T-helper 17 cell (primary cell): ENCODE results near the gene CFAP99. TPM values are rescaled to one million over a fixed set of nuclear protein-coding genes. Genes with fewer than 3 reads are reported as not detected.
A peak's percentile ranks its signal among the peaks of the same experiment; 100 is the strongest.

ENCODE experiments used
- ATAC-seq: fragments of 150-1000 bp; cut with Tn5 transposase; 2 replicates; pipeline ENCODE4 v1.10.0; 2021; ENCODE audit warnings: mild to moderate bottlenecking, moderate library complexity
- DNase-seq, 3 donors: peaks; one replicate each; pipeline versions ENCODE4 v3.0.0 to v3.0.0-alpha.2; 2020 to 2021
- H3K9me3 ChIP-seq: one replicate; pipeline ENCODE4 v1.7.0; 2013; ENCODE audit warnings: low read length, mild to moderate bottlenecking; ENCODE audit not compliant: control insufficient read depth, poor library complexity, severe bottlenecking
- H3K27ac Mint-ChIP-seq: one replicate; pipeline ENCODE4 v1.8.0; 2022; ENCODE audit warnings: mild to moderate bottlenecking, moderate library complexity, mixed read lengths
- H3K27me3 Mint-ChIP-seq: one replicate; pipeline ENCODE4 v1.8.0; 2022; ENCODE audit warnings: mixed read lengths
- H3K36me3 Mint-ChIP-seq: one replicate; pipeline ENCODE4 v1.8.0; 2022; ENCODE audit warnings: low read depth, mixed read lengths
- H3K4me1 Mint-ChIP-seq: one replicate; pipeline ENCODE4 v1.8.0; 2022; ENCODE audit warnings: mild to moderate bottlenecking, mixed read lengths
- H3K4me3 Mint-ChIP-seq: one replicate; pipeline ENCODE4 v1.8.0; 2022; ENCODE audit warnings: mild to moderate bottlenecking, moderate library complexity, mixed read lengths
- total RNA-seq, 4 donors: library from RNA in 2 of 4; stranded (reverse) in 2 of 4; gene quantifications; one replicate each; pipeline ENCODE4 v1.2.3 and lab custom pipeline; 2022 to 2026

The CFAP99 gene
- total RNA-seq, 2 donors from 2014 or later: 0.32 to 0.63 TPM

- H3K36me3 Mint-ChIP-seq: no peaks in the 10 kb centered on the region
- H3K4me1 Mint-ChIP-seq: peaks cover 44% of the 10 kb centered on the region
- H3K27ac Mint-ChIP-seq: peak within 1 kb of the TSS; percentile 97
- no peaks in the 10 kb centered on the region for H3K9me3 ChIP-seq
- no peak for ATAC-seq
- peak within 1 kb of the TSS; percentile 93 for H3K4me3 Mint-ChIP-seq
- DNase-seq: no peak
- no peaks in the 10 kb centered on the region for H3K27me3 Mint-ChIP-seq
Observed at GRCh38 chr4:2417765-2418649, 748 bp upstream of the CFAP99 start, which contains the start of gene ZFYVE28. TSS of gene ZFYVE28 (minus strand) at chr4:2418645. CDS start at chr4:2418323, 322 bp downstream.

DNA sequence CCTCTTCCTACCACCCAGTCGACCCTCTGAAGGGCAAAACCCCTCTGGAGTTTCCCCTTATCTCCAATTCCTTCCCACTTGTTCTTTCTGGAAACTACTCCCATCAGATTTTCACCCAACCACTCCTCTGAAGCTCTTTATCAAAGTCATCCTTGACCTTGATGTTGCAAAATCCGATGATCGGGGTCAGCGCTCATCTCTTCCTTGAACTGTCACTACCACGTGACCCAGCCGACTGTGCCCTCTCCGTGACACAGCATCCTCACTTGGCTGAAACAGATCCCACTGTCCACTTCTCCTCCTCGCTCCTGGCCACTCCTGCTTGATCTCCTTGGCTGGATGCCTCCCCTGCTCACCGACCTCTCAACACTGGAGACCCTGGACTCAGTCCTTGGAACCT lies 1.1 kb downstream of the CFAP99 start:
- peaks cover 30% of the 10 kb centered on the region for H3K4me1 Mint-ChIP-seq
- no peaks in the 10 kb centered on the region for H3K36me3 Mint-ChIP-seq
- no peak for ATAC-seq
- peak overlapping the region; percentile 93 for H3K4me3 Mint-ChIP-seq
- DNase-seq: no peak
- H3K27ac Mint-ChIP-seq: peak overlapping the region; percentile 97
- H3K9me3 ChIP-seq: no peaks in the 10 kb centered on the region
- H3K27me3 Mint-ChIP-seq: no peaks in the 10 kb centered on the region

GRCh38 chr4:2421928-2422327 lies 3.2 kb downstream of the CFAP99 start:
- H3K9me3 ChIP-seq: no peaks in the 10 kb centered on the region
- ATAC-seq: no peak
- H3K4me1 Mint-ChIP-seq: peaks cover 22% of the 10 kb centered on the region
- no peak overlapping the region for H3K4me3 Mint-ChIP-seq
- no peak overlapping the region for H3K27ac Mint-ChIP-seq
- H3K27me3 Mint-ChIP-seq: no peaks in the 10 kb centered on the region
- DNase-seq: no peak
- H3K36me3 Mint-ChIP-seq: no peaks in the 10 kb centered on the region

GRCh38 chr4:2423066-2423465 lies 4.3 kb downstream of the CFAP99 start:
- DNase-seq (no peak), ATAC-seq (no peak)
- Mint-ChIP-seq H3K36me3 (no peaks in the 10 kb centered on the region), H3K4me1 (peaks cover 19% of the 10 kb centered on the region), H3K27ac (no peak overlapping the region), H3K4me3 (no peak overlapping the region), H3K27me3 (no peaks in the 10 kb centered on the region)
- no peaks in the 10 kb centered on the region for H3K9me3 ChIP-seq

- no peak overlapping the region for H3K27ac Mint-ChIP-seq
- H3K9me3 ChIP-seq: no peaks in the 10 kb centered on the region
- no peak for DNase-seq
- H3K27me3 Mint-ChIP-seq: peaks cover 2% of the 10 kb centered on the region
- H3K4me1 Mint-ChIP-seq: peaks cover 19% of the 10 kb centered on the region
- no peak for ATAC-seq
- no peaks in the 10 kb centered on the region for H3K36me3 Mint-ChIP-seq
- H3K4me3 Mint-ChIP-seq: no peak overlapping the region
Observed at GRCh38 chr4:2423695-2424094, 4.9 kb downstream of the CFAP99 start.

GRCh38 chr4:2424581-2424980 lies 5.8 kb downstream of the CFAP99 start:
- H3K27me3 Mint-ChIP-seq: peaks cover 7% of the 10 kb centered on the region
- H3K36me3 Mint-ChIP-seq: no peaks in the 10 kb centered on the region
- no peak overlapping the region for H3K4me3 Mint-ChIP-seq
- peaks cover 13% of the 10 kb centered on the region for H3K4me1 Mint-ChIP-seq
- H3K27ac Mint-ChIP-seq: peak overlapping the region; percentile 19
- DNase-seq: no peak
- no peak for ATAC-seq
- no peaks in the 10 kb centered on the region for H3K9me3 ChIP-seq

- DNase-seq (no peak), ATAC-seq (no peak)
- Mint-ChIP-seq H3K27ac (peak overlapping the region; percentile 19), H3K27me3 (peaks cover 7% of the 10 kb centered on the region), H3K4me1 (peaks cover 5% of the 10 kb centered on the region), H3K4me3 (no peak overlapping the region), H3K36me3 (no peaks in the 10 kb centered on the region)
- H3K9me3 ChIP-seq: no peaks in the 10 kb centered on the region
Observed at GRCh38 chr4:2425386-2426068, 6.8 kb downstream of the CFAP99 start.

- no peaks in the 10 kb centered on the region for H3K36me3 Mint-ChIP-seq
- no peak for ATAC-seq
- no peak overlapping the region for H3K27ac Mint-ChIP-seq
Observed at GRCh38 chr4:2426069-2426397, 7.3 kb downstream of the CFAP99 start.

DNA sequence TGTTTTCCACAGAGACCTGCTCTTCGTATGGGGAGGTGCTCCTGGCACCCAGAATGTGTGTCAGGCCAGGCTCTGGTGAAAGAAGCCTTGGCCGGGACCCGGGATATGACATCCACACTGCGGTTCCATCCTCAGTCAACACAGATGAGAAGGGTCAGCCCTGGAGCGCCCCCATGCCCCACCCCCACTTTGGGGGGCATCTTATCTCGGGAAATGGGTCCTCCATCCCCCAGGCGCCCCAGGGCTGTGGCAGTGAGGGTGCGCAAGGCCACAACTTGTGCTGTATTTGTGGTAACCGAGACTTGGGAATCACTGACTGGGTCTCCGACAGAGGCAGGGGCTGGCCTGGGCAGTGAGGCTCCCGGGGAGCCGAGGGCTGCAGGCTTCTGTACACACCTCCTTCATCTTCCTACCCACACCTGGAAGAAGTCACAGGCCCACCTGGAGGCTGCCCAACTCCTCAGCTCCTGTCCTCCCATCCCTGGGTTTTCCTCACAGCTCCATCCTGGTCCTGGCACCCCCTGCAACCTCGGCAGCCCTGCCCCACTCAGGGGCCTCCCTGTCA lies 8.0 kb downstream of the CFAP99 start:
- DNase-seq (no peak), ATAC-seq (no peak)
- Mint-ChIP-seq H3K27ac (no peak overlapping the region), H3K4me3 (no peak overlapping the region), H3K4me1 (peaks cover 5% of the 10 kb centered on the region), H3K36me3 (no peaks in the 10 kb centered on the region), H3K27me3 (peaks cover 7% of the 10 kb centered on the region)
- H3K9me3 ChIP-seq: no peaks in the 10 kb centered on the region

More at GRCh38 chr4:2426069-2426397, 7.3 kb downstream of the CFAP99 start:
- Mint-ChIP-seq H3K4me3 (no peak overlapping the region), H3K4me1 (peaks cover 5% of the 10 kb centered on the region), H3K27me3 (peaks cover 7% of the 10 kb centered on the region)
- no peak for DNase-seq
- H3K9me3 ChIP-seq: no peaks in the 10 kb centered on the region

GRCh38 chr4:2427383-2428334 lies 8.9 kb downstream of the CFAP99 start:
- no peaks in the 10 kb centered on the region for H3K9me3 ChIP-seq
- H3K27me3 Mint-ChIP-seq: peaks cover 7% of the 10 kb centered on the region
- H3K4me1 Mint-ChIP-seq: peaks cover 5% of the 10 kb centered on the region
- no peaks in the 10 kb centered on the region for H3K36me3 Mint-ChIP-seq
- ATAC-seq (no peak), DNase-seq (no peak)
- H3K27ac Mint-ChIP-seq: no peak overlapping the region
- no peak overlapping the region for H3K4me3 Mint-ChIP-seq

- Mint-ChIP-seq H3K27ac (peak overlapping the region; percentile 24), H3K4me3 (no peak overlapping the region), H3K27me3 (peaks cover 7% of the 10 kb centered on the region), H3K4me1 (peaks cover 7% of the 10 kb centered on the region), H3K36me3 (no peaks in the 10 kb centered on the region)
- no peak for DNase-seq
- H3K9me3 ChIP-seq: no peaks in the 10 kb centered on the region
- no peak for ATAC-seq
Observed at GRCh38 chr4:2428496-2429213, 9.9 kb downstream of the CFAP99 start.
